OCI-LY3 (cell line): ENCODE results near the gene FKBP2.

Experiments
- CTCF ChIP-seq: fragments of 200-600, 300-600 bp; sonication (generic); IDR thresholded peaks from 2 replicates; pipeline ENCODE4 v1.5.1; 2014; ENCODE audit warnings: antibody characterized with exemption, low read length, low read depth
- EZH2phosphoT487 ChIP-seq: fragments of 200-600 bp; shearing (Covaris generic); IDR thresholded peaks from 2 replicates; pipeline ENCODE4 v1.6.1; 2018; ENCODE audit warnings: antibody characterized with exemption, mixed run types, low read depth

GRCh38 chr11:64260147-64260708 is 19.3 kb downstream of the FKBP2 start:
- TF ChIP-seq CTCF (no peak), EZH2phosphoT487 (no peak)
